Measurements from ENCODE around the gene LHCGR.
"Not testable (repeated sequence)": the region's sequence is repeated elsewhere in the genome, so short reads cannot be mapped to it uniquely, and the experiment has no call there.

The LHCGR gene

GRCh38 chr2:48739236-48739635 lies 16.3 kb downstream of the LHCGR start:
- not testable (repeated sequence) for DNase-seq

- no peak for DNase-seq
Observed at GRCh38 chr2:48738806-48739205, 16.7 kb downstream of the LHCGR start.

- no peak for DNase-seq
Observed at GRCh38 chr2:48736251-48736650, 19.3 kb downstream of the LHCGR start.

GRCh38 chr2:48734576-48735303 lies 20.8 kb downstream of the LHCGR start:
- DNase-seq, result no peak

- DNase-seq, result no peak
Observed at GRCh38 chr2:48733067-48733503, 22.4 kb downstream of the LHCGR start.

GRCh38 chr2:48728840-48729239 lies 26.7 kb downstream of the LHCGR start:
- DNase-seq, result no peak

GRCh38 chr2:48728295-48728694 lies 27.2 kb downstream of the LHCGR start:
- DNase-seq, result no peak

- no peak for DNase-seq
Observed at GRCh38 chr2:48727560-48727959, 28.0 kb downstream of the LHCGR start.

- no peak for DNase-seq
Observed at GRCh38 chr2:48725696-48726494, 29.6 kb downstream of the LHCGR start.

GRCh38 chr2:48724278-48724677 lies 31.2 kb downstream of the LHCGR start:
- no peak for DNase-seq

GRCh38 chr2:48723129-48723528 lies 32.4 kb downstream of the LHCGR start:
- DNase-seq, result no peak

GRCh38 chr2:48722391-48722790 lies 33.1 kb downstream of the LHCGR start:
- no peak for DNase-seq

- DNase-seq, result no peak
Observed at GRCh38 chr2:48721158-48721557, 34.4 kb downstream of the LHCGR start.

GRCh38 chr2:48719480-48720177 lies 35.9 kb downstream of the LHCGR start:
- no peak for DNase-seq

GRCh38 chr2:48717846-48718245 lies 37.7 kb downstream of the LHCGR start:
- DNase-seq, result no peak

GRCh38 chr2:48715956-48716355 lies 39.6 kb downstream of the LHCGR start:
- DNase-seq, result no peak

GRCh38 chr2:48715042-48715899 lies 40.3 kb downstream of the LHCGR start:
- no peak for DNase-seq

- no peak for DNase-seq
Observed at GRCh38 chr2:48714245-48714644, 41.3 kb downstream of the LHCGR start.

GRCh38 chr2:48713647-48714046 lies 41.9 kb downstream of the LHCGR start:
- no peak for DNase-seq

GRCh38 chr2:48712151-48712550 lies 43.4 kb downstream of the LHCGR start:
- no peak for DNase-seq

GRCh38 chr2:48711343-48711742 lies 44.2 kb downstream of the LHCGR start:
- DNase-seq, result no peak
